WI38 (cell line): ENCODE results near the gene RIOK2.

Source experiments
- H3K4me3 ChIP-seq: 2 replicates; pipeline ENCODE4 v1.5.1; 2011; ENCODE audit warnings: low read depth, mild to moderate bottlenecking, control low read depth, low read length
- CTCF ChIP-seq: IDR thresholded peaks from 2 replicates; pipeline ENCODE4 v1.5.1; 2012; ENCODE audit warnings: low read depth, mild to moderate bottlenecking, control low read depth, low read length

The RIOK2 gene

DNA sequence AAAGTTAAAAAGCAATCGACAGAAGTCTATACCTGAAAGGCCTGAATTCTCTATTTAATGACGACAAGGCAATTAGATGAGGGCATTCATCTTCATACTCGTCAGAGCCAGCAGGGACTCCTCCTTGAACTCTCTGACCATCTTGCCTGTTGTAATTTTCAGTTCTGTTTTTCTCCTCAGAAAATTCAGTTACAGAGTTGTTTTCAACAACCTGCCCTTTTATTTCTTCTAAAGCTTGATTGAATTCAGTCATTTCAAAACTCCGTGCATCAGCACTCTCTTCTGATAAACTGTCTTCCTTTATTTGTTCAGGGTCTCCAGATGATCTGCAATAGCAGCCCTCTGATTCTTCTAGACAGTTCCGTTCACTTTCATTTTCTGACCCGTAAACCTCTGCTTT lies 15.6 kb downstream of the RIOK2 start:
- TF ChIP-seq CTCF: no peak
- H3K4me3 ChIP-seq: no peak overlapping the region

GRCh38 chr5:97165726-97166125 lies 17.3 kb downstream of the RIOK2 start:
- no peak overlapping the region for H3K4me3 ChIP-seq
- no peak for TF ChIP-seq CTCF

DNA sequence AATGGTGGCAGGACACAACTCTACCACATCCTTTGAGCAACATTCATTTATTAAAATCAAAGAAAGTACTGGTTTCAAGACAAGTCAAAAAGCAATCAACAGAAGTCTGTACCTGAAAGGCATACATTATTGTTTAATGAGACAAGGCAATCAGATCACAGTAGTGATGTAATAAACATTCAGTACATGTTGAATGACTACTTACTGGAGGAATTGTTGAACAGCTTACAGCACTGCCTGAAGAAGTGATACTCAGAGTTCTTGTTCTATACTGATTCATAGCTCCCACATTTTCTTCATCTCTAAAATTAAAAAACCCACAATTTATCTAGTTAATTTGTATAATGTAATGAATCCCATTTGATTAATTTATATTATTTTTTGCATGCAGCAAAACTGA lies 18.2 kb downstream of the RIOK2 start:
- H3K4me3 ChIP-seq: no peak overlapping the region
- TF ChIP-seq CTCF: no peak

- no peak overlapping the region for H3K4me3 ChIP-seq
- TF ChIP-seq CTCF: no peak
These were observed 19.2 kb downstream of the RIOK2 start for GRCh38 chr5:97163790-97164285.

DNA sequence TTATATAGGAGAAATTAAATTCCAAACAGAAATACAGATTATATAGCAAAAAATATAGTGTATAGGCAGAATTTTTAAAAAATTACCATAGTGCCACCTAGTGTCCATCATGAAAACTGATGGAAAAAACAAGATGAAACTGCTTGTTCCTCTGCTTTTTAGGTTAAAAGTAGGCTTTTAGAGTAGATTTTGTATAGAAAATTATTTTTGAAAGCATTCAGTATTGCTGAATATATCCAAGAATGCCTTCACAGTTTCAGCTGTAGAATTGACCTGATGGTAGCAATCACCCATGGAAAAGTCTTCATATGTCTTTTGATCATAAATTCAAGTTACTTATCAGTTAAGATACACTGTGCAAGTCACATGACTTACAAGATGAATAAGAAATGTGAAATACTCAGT lies 19.7 kb downstream of the RIOK2 start:
- H3K4me3 ChIP-seq: no peak overlapping the region
- TF ChIP-seq CTCF: peak; percentile 24; the same call in 1 of the 2 replicates

DNA sequence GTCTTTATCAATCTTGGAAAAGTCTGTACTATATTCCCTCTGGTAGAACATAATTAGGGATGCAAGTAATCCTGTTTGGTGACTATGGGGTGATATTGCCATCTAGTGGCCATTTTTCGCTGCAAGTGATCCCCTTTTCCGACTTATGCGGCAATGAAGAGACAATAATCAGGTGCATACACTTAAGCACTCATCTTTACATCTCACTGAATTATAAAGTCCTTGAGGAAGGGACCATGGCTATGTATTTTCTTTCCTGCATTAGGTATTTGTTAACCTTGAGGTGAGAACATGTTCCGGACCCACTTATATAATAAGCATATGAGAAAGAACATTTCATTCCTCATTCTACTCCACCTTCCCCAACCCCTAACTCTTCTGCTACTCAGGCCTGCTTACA lies 21.0 kb downstream of the RIOK2 start:
- peak; percentile 74 for TF ChIP-seq CTCF
- H3K4me3 ChIP-seq: no peak overlapping the region

DNA sequence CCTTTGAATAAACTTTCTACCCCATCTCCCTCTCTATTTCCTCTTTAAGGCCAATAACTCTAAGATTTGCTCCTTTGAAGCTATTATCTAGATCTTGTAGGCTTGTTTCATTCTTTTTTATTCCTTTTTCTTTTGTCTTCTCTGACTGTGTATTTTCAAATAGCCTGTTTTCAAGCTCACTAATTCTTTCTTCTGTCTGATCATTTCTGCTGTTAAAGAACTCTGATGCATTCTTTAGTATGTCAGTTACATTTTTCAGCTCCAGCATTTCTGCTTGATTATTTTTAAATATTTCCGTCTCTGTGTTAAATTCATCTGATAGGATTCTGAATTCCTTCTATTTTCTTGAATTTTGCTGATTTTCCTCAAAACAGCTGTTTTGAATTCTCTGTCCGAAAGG lies 25.4 kb downstream of the RIOK2 start:
- TF ChIP-seq CTCF: no peak
- no peak overlapping the region for H3K4me3 ChIP-seq
